GM18907 (cell line): ENCODE results near the gene RFTN1.
"Not testable (repeated sequence)": the region's sequence is repeated elsewhere in the genome, so short reads cannot be mapped to it uniquely, and the experiment has no call there.

ENCODE experiments used
- ATAC-seq: cut with Tn5 transposase; IDR thresholded peaks from one replicate; pipeline ENCODE4 v1.9.1; 2021; ENCODE audit warnings: mild to moderate bottlenecking, moderate library complexity; ENCODE audit not compliant: unreplicated experiment

Gene RFTN1

GRCh38 chr3:16311960-16312451, 201.5 kb downstream of the RFTN1 start:
- ATAC-seq = peak; percentile 74

- ATAC-seq = not testable (repeated sequence)
Observed at GRCh38 chr3:16310486-16310885, 203.0 kb downstream of the RFTN1 start.

GRCh38 chr3:16309558-16309957, 203.9 kb downstream of the RFTN1 start:
- ATAC-seq = peak; percentile 82

- ATAC-seq = no peak
Observed at GRCh38 chr3:16308727-16309126, 204.8 kb downstream of the RFTN1 start.

- no peak for ATAC-seq
Observed at GRCh38 chr3:16307832-16308531, 205.5 kb downstream of the RFTN1 start.

GRCh38 chr3:16305111-16305541, 208.4 kb downstream of the RFTN1 start:
- ATAC-seq = no peak

GRCh38 chr3:16304061-16305010, 209.2 kb downstream of the RFTN1 start:
- no peak for ATAC-seq

- ATAC-seq = no peak
Observed at GRCh38 chr3:16303037-16303575, 210.4 kb downstream of the RFTN1 start.

- ATAC-seq = no peak
Observed at GRCh38 chr3:16302082-16302631, 211.3 kb downstream of the RFTN1 start.

GRCh38 chr3:16301507-16301906, 212.0 kb downstream of the RFTN1 start:
- ATAC-seq = no peak

GRCh38 chr3:16300881-16301359, 212.6 kb downstream of the RFTN1 start:
- peak; percentile 80 for ATAC-seq

- ATAC-seq = peak; percentile 41
Observed at GRCh38 chr3:16300307-16300706, 213.2 kb downstream of the RFTN1 start.

- no peak for ATAC-seq
Observed at GRCh38 chr3:16299746-16300145, 213.8 kb downstream of the RFTN1 start.

- no peak for ATAC-seq
Observed at GRCh38 chr3:16298891-16299290, 214.6 kb downstream of the RFTN1 start.

GRCh38 chr3:16297997-16298885, 215.3 kb downstream of the RFTN1 start:
- no peak for ATAC-seq

- no peak for ATAC-seq
Observed at GRCh38 chr3:16295298-16295890, 218.1 kb downstream of the RFTN1 start.

- ATAC-seq = no peak
Observed at GRCh38 chr3:16294844-16295243, 218.7 kb downstream of the RFTN1 start.

GRCh38 chr3:16290827-16291196, 222.7 kb downstream of the RFTN1 start:
- peak; percentile 41 for ATAC-seq

- peak; percentile 42 for ATAC-seq
Observed at GRCh38 chr3:16290007-16290826, 223.3 kb downstream of the RFTN1 start.
